ENCODE data around the gene FN3K. TPM values are rescaled to one million over a fixed set of nuclear protein-coding genes. Genes with fewer than 3 reads are reported as not detected.

The FN3K gene
- total RNA-seq, 4 donors from 2014 or later = 3.4 to 22.7 (median 6.5) TPM

DNA sequence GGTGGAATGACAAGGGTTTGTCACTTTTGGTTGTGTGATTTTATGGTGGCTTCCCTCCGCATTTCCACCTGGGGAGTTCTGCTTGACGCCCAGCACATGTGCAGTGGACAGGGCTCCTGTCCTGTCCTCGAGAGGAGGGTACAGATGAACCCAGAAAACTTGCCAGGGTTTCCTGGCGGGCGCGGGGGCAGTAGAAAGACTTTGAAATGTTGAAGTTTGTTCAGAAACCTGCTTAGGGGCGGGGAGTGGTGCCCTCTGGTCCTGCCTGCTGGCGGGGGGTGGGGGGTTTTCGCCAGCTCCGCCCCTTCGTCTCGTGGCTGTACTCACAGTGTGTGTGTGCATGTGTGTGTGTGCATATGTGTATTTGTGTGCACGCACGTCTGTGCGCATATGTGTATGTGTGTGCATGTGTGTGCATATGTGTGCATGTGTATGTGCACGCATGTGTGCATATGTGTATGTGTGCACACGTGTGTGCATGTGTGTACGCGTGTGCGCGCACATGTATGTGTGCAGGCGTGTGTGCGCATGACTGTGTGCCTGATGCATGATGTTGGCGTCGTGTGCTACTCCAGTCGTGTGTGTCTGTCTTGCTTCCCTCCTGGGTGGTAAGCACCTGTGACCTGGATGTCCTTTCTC is 12.1 kb upstream of the FN3K start:
- intact Hi-C loops (cut with DNase I) = no loop called here

DNA sequence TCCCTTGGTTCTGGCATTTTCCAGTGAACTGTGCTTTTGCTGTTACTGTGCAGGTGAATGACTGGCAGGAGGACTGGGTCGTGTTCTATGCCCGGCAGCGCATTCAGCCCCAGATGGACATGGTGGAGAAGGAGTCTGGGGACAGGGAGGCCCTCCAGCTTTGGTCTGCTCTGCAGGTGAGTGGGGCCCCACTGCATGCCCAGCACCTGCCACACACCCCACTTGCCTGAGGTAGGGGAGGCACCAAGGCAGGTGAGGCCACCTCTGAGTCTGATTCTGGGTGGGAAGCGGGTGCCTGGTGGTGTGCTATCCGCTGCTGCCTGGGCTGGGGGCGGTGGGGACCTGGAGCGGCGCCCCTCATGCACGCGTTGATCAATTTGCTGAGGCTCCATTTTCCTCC is 9.0 kb upstream of the FN3K start:
- peaks cover 13 to 82% (median 62%) of the 10 kb centered on the region in 4 donors for H3K36me3 ChIP-seq
- H3K27me3 ChIP-seq = no peaks in the 10 kb centered on the region
- intact Hi-C loops (cut with DNase I) = no loop called here
- no peak overlapping the region for H3K4me3 ChIP-seq
- H3K27ac ChIP-seq (replicated peaks in 1 of 4) = no peak overlapping the region
- WGBS = 94% methylated on average over 10 of the region's 10 CpGs
- H3K4me1 ChIP-seq = no peaks in the 10 kb centered on the region
- no peaks in the 10 kb centered on the region for H3K9me3 ChIP-seq
- TF ChIP-seq POLR2A (IDR thresholded peaks at IDR 0.05; ENCODE audit: low read depth) (no peak), POLR2AphosphoS5 (IDR thresholded peaks at IDR 0.05) (no peak), EP300 (IDR thresholded peaks at IDR 0.05) (no peak)
- TF ChIP-seq, protein P1, sequence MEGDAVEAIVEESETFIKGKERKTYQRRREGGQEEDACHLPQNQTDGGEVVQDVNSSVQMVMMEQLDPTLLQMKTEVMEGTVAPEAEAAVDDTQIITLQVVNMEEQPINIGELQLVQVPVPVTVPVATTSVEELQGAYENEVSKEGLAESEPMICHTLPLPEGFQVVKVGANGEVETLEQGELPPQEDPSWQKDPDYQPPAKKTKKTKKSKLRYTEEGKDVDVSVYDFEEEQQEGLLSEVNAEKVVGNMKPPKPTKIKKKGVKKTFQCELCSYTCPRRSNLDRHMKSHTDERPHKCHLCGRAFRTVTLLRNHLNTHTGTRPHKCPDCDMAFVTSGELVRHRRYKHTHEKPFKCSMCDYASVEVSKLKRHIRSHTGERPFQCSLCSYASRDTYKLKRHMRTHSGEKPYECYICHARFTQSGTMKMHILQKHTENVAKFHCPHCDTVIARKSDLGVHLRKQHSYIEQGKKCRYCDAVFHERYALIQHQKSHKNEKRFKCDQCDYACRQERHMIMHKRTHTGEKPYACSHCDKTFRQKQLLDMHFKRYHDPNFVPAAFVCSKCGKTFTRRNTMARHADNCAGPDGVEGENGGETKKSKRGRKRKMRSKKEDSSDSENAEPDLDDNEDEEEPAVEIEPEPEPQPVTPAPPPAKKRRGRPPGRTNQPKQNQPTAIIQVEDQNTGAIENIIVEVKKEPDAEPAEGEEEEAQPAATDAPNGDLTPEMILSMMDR (IDR thresholded peaks at IDR 0.05) = no peak
- DNase-seq (ENCODE audit: extremely low spot score) = no peak

More for the DNA sequence above, 12.1 kb upstream of the FN3K start:
- Histone ChIP-seq H3K36me3 (peaks cover 24 to 89% (median 76%) of the 10 kb centered on the region in 4 donors), H3K4me3 (no peak overlapping the region), H3K4me1 (peaks cover 0 to 2% (median 1%) of the 10 kb centered on the region in 4 donors), H3K27me3 (no peaks in the 10 kb centered on the region), H3K9me3 (no peaks in the 10 kb centered on the region), H3K27ac (replicated peaks in 1 of 4) (no peak overlapping the region)
- TF ChIP-seq POLR2A (IDR thresholded peaks at IDR 0.05; ENCODE audit: low read depth) (no peak), EP300 (IDR thresholded peaks at IDR 0.05) (no peak), POLR2AphosphoS5 (IDR thresholded peaks at IDR 0.05) (no peak)
- TF ChIP-seq, protein P1 (IDR thresholded peaks at IDR 0.05) = no peak
- DNase-seq (ENCODE audit: extremely low spot score) = no peak
- WGBS = 92% methylated on average over 13 of the region's 26 CpGs

DNA sequence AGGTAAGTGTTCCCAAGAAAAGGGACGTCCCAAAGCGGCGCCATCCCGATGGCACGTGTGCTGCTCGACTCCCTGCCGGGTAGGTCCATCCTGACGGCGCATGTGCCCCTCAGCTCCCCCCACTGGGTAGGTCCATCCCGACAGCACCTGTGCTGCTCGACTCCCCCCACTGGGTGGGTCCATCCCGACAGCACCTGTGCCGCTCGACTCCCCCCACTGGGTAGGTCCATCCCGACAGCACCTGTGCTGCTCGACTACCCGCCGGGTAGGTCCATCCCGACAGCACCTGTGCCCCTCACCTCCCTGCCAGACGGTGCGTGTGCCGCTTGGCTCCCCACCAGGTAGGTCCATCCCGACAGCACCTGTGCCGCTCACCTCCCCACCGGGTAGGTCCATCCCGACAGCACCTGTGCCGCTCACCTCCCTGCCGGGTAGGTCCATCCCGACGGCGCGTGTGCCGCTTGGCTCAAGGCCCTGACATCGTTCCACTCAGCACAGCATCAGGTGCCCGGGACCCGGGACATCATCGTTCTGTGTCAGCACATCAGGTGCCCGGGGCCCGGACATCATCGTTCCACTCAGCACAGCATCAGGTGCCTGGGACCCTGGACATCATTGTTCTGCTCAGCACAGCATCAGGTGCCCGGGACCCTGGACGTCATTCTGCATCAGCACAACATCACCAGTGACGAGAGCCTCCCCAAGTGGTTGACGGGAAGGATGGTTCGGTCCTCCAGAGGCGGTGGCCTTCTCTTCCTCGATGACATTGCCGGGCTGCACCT is 5.7 kb upstream of the FN3K start:
- Histone ChIP-seq H3K9me3 (peaks cover 0 to 5% (median 0%) of the 10 kb centered on the region in 4 donors), H3K27me3 (no peaks in the 10 kb centered on the region), H3K4me1 (peaks cover under 1 to 5% (median 4%) of the 10 kb centered on the region in 4 donors), H3K27ac (replicated peaks in 1 of 4) (no peak overlapping the region), H3K36me3 (peaks cover 9 to 57% (median 42%) of the 10 kb centered on the region in 4 donors), H3K4me3 (no peak overlapping the region)
- 86% methylated on average over 34 of the region's 48 CpGs for WGBS
- DNase-seq (ENCODE audit: extremely low spot score) = no peak
- TF ChIP-seq POLR2AphosphoS5 (IDR thresholded peaks at IDR 0.05) (no peak), POLR2A (IDR thresholded peaks at IDR 0.05; ENCODE audit: low read depth) (no peak), EP300 (IDR thresholded peaks at IDR 0.05) (no peak)
- TF ChIP-seq, protein P1 (IDR thresholded peaks at IDR 0.05) = no peak
- intact Hi-C loops (cut with DNase I) = no loop called here

DNA sequence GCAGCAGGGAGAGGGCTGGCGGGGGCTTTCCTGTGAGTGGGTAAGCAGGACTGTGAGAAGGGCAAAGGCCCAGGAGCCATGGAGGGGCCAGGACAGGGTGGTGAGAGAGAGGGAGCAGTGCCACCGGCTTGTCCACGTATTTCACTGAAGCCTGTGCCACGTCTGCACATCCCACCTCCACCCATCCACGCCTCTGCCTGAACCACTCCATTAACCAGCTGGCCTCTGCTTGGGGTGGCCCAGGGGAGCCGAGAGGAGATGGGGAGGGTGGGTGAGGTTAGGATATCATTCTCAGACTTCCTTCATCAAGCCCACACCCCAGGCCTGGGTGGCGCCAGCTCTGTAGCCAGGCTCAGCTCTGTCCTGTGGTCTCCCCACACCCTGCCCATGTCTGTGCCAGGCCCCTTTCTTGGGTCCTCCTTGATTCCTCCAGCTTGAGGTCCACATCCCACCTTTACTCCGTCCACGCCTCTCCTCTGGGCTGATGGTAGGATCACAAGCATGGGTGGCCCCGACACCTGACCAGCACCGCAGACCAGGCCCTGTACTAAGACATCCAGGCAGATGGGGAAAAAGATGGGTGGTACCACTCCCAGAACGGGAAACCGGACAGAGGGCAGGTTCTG is 3.2 kb upstream of the FN3K start:
- TF ChIP-seq POLR2A (IDR thresholded peaks at IDR 0.05; ENCODE audit: low read depth) = no peak
- TF ChIP-seq EP300 (IDR thresholded peaks at IDR 0.05) = no peak
- TF ChIP-seq, protein P1 (IDR thresholded peaks at IDR 0.05) = no peak
- no peak for TF ChIP-seq POLR2AphosphoS5 (IDR thresholded peaks at IDR 0.05)
- peaks cover 5 to 42% (median 29%) of the 10 kb centered on the region in 4 donors for H3K36me3 ChIP-seq
- H3K27ac ChIP-seq (replicated peaks in 1 of 4) = no peak overlapping the region
- peaks cover 0 to 5% (median 0%) of the 10 kb centered on the region in 4 donors for H3K9me3 ChIP-seq
- H3K27me3 ChIP-seq = no peaks in the 10 kb centered on the region
- DNase-seq (ENCODE audit: extremely low spot score) = no peak
- 93% methylated on average over 12 of the region's 13 CpGs for WGBS
- no peak overlapping the region for H3K4me3 ChIP-seq
- peaks cover 10 to 26% (median 24%) of the 10 kb centered on the region in 4 donors for H3K4me1 ChIP-seq
- intact Hi-C loops (cut with DNase I) = no loop called here

All from esophagus muscularis mucosa (tissue), 4 donors.